Measurements from ENCODE around the gene RFX6. TPM values are rescaled to one million over a fixed set of nuclear protein-coding genes. Genes with fewer than 3 reads are reported as not detected.

Gene RFX6
- total RNA-seq, 1 experiment from 2014 or later: not detected

GRCh38 chr6:116847227-116847626, 29.8 kb upstream of the RFX6 start:
- Mint-ChIP-seq H3K27ac (no peak overlapping the region), H3K27me3 (ENCODE audit: low read depth) (no peaks in the 10 kb centered on the region), H3K36me3 (ENCODE audit: insufficient read depth in 1 of 3, low read depth in 3 of 3) (peaks cover 0 to 4% (median 1%) of the 10 kb centered on the region in 3 experiments; a peak in 2 of 7 replicates), H3K4me3 (no peak overlapping the region), H3K4me1 (no peaks in the 10 kb centered on the region), H3K9me3 (peaks cover 4 to 7% of the 10 kb centered on the region in 2 experiments; a peak in 3 of 5 replicates)
- Histone ChIP-seq H2BK120ac (ENCODE audit: low read depth, low read length, poor library complexity, severe bottlenecking) (no peak overlapping the region), H2BK5ac (ENCODE audit: insufficient read length, low read length) (no peak overlapping the region), H2BK20ac (ENCODE audit: low read depth, low read length, poor library complexity, severe bottlenecking) (no peak overlapping the region), H3K56ac (ENCODE audit: insufficient read length, low read depth, low read length) (no peak overlapping the region), H3K79me2 (ENCODE audit: insufficient read depth, low read length) (no peaks in the 10 kb centered on the region), H4K91ac (ENCODE audit: insufficient read length, low read depth, low read length) (no peak overlapping the region), H4K20me1 (ENCODE audit: control insufficient read depth, insufficient read depth, insufficient read length) (no peaks in the 10 kb centered on the region), H2BK12ac (ENCODE audit: insufficient read length, low read depth, low read length) (no peak overlapping the region), H3K9ac (ENCODE audit: extremely low read depth, insufficient read length, low read length) (no peak overlapping the region), H2AK5ac (ENCODE audit: insufficient read length, low read length) (no peak overlapping the region), H3K79me1 (ENCODE audit: insufficient read depth, low read depth, low read length, poor library complexity, severe bottlenecking) (no peaks in the 10 kb centered on the region), H3K18ac (ENCODE audit: insufficient read length, low read depth, low read length) (no peak overlapping the region), H3K4ac (ENCODE audit: low read depth, low read length) (no peak overlapping the region), H3K23ac (ENCODE audit: insufficient read length, low read depth, low read length) (no peak overlapping the region), H3K4me1 (ENCODE audit: insufficient read depth, low read length) (no peaks in the 10 kb centered on the region), H4K8ac (replicated peaks; ENCODE audit: insufficient read length, low read depth, low read length) (no peak overlapping the region), H3K27ac (ENCODE audit: insufficient read length, low read depth, low read length) (no peak overlapping the region), H3T11ph (ENCODE audit: low read length) (no peak overlapping the region), H3K27me3 (ENCODE audit: insufficient read depth, low read length) (no peaks in the 10 kb centered on the region), H2BK15ac (ENCODE audit: low read depth, low read length) (no peak overlapping the region), H4K5ac (ENCODE audit: insufficient read length, low read depth, low read length) (no peak overlapping the region), H3K4me2 (ENCODE audit: insufficient read depth, insufficient read length, low read length) (no peak overlapping the region), H3K14ac (ENCODE audit: insufficient read depth, low read length) (no peak overlapping the region), H2AFZ (ENCODE audit: low read length) (no peak overlapping the region), H3K9me3 (ENCODE audit: control insufficient read depth, low read depth, low read length) (no peaks in the 10 kb centered on the region), H3K23me2 (ENCODE audit: insufficient read length, low read depth, low read length, poor library complexity, severe bottlenecking) (no peaks in the 10 kb centered on the region)
- peak; percentile 48; the same call in 2 of the 3 replicates for TF ChIP-seq CTCF (conservative IDR thresholded peaks at IDR 0.05)
- no peak for DNase-seq
- WGBS (ENCODE audit: extremely low coverage, insufficient read length, low lambda C conversion rate): no CpG with 5 or more reads among the region's 1 CpG

Data from H9 (cell line).